Fibroblast of mammary gland (primary cell): ENCODE results near the gene GPX3.

Experiments
- DNase-seq: peaks from one replicate; pipeline ENCODE4 v3.0.0-alpha.2; 2010; ENCODE audit warnings: low read depth
- H3K4me3 ChIP-seq: 2 replicates; pipeline ENCODE4 v1.5.1; 2011; ENCODE audit warnings: low read depth, mild to moderate bottlenecking, low read length, moderate library complexity; ENCODE audit not compliant: control insufficient read depth
- TF ChIP-seq, protein P1 (sequence below): conservative IDR thresholded peaks from 2 replicates; pipeline ENCODE4 v1.5.1; 2011; ENCODE audit warnings: low read depth, low read length, inconsistent platforms; ENCODE audit not compliant: control insufficient read depth, insufficient read depth

GPX3 gene

DNA sequence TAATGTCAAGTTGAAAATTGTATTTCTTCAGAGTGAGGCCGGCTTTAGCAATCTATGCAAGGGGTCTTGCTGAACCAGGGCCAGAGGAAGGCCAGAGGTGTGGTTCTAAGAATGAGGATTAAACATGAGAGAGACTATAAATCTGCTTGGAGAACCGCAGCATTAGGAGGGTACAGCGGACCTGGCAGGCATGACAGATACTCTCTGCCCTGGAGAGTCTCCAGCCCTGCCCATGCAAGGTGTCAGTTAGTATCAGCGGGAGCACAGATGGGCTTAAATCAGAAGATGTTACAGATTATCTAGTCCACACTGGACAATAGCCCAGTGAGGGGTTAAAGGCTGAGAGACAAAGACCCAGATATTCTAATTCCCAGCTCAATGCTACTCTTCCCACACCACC, 11.5 kb upstream of the GPX3 start:
- DNase-seq, result no peak
- H3K4me3 ChIP-seq, result no peak overlapping the region
- TF ChIP-seq, protein P1, sequence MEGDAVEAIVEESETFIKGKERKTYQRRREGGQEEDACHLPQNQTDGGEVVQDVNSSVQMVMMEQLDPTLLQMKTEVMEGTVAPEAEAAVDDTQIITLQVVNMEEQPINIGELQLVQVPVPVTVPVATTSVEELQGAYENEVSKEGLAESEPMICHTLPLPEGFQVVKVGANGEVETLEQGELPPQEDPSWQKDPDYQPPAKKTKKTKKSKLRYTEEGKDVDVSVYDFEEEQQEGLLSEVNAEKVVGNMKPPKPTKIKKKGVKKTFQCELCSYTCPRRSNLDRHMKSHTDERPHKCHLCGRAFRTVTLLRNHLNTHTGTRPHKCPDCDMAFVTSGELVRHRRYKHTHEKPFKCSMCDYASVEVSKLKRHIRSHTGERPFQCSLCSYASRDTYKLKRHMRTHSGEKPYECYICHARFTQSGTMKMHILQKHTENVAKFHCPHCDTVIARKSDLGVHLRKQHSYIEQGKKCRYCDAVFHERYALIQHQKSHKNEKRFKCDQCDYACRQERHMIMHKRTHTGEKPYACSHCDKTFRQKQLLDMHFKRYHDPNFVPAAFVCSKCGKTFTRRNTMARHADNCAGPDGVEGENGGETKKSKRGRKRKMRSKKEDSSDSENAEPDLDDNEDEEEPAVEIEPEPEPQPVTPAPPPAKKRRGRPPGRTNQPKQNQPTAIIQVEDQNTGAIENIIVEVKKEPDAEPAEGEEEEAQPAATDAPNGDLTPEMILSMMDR, result no peak

DNA sequence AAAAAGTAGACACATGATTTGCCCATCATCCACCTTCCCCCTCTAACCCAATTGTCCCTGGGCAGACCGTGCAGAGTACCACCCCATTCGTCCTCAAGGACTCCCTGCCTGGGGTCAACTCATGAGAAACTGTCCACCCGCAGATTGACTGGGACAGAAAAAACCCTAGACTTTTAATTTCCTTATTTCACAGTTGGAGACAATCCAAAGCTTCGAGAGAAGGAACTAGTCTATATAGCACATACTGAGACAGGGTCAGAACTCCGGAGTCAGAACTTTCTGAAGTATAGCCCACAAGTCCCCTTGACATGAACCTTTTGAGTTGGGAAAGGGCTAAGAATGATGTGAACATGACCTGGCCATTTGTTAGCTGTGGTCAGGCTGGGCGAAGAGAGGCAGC, 7.5 kb upstream of the GPX3 start:
- TF ChIP-seq, protein P1, result no peak
- no peak overlapping the region for H3K4me3 ChIP-seq
- no peak for DNase-seq

DNA sequence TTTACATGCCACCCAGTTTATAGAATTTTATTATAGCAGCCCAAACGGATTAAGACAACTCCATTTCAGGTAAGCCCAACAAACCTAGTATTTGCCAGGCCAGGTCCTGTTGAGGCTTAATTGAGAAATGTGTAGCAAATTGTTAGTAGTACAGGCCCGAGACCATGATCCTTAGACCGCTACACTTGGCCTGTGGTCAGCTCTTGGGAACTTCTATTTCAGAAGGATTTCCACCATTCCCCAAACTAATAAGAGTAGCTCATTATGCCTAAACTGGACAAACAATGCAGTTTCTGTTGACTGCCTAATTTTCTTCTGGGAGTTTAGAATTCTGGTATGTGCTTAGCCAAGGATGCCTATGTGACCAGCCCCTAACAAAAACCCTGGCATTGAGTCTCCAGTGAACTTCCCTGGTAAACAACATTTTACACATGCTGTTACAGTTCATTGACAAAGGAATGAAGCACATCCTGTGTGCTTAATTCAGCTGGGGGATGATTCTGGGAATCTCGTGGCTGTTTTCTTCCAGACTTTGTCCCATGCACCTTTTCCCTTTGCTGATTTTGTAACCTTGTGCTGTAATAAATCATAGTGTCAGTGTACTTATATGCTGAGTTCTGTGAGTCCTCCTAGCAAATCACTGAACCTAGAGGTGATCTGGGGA, 5.6 kb upstream of the GPX3 start:
- peak; percentile 10 for DNase-seq
- TF ChIP-seq, protein P1, result no peak
- H3K4me3 ChIP-seq, result no peak overlapping the region

DNA sequence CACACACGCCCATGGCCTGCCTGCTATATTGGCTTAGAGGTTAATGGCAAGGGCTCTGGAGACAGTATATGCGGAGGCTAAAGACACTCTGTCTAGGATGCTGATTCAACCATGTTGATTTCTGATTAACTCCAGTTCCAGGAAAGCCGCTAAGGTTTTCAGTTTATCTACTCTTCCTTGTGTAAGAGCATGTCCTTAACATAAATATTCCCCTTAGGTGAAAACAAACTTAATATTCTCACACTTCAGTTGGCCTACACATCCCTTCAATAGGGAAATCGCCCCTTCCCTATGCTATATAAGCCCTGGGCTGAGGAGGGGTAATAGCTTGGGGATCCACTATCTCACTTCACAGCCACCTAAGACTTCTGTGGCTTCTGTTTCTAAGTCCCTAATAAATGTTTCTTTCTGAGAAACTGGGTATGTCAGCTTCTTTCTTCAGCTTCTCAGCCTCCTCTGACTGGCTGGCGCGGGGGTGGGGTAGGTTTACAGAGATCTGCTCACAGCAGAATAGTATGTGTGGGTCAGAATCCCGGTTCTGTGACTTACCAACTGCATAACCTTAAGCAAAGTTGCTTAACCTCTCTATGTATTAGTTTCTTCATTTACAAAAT, 4.3 kb upstream of the GPX3 start:
- DNase-seq, result no peak
- TF ChIP-seq, protein P1, result no peak

DNA sequence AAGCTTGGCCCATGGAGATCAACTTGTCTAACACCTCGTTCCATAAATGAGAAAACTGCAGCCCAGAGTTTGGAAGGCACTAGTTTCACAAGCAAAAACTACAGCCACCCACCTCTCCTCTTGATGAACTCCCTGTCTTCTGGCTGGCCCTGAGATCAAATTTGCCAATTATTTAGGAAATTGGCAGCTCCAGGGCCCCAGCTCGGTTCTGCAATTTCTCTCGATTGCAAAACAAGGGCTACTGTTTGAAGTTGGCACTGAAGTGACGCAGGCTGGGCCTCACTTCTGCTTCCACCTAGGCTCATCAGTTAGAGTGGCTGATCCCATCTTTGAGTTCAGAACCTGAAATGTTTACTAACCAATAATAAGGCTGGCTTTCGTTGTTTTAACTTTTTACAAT, 3.7 kb upstream of the GPX3 start:
- no peak overlapping the region for H3K4me3 ChIP-seq
- no peak for DNase-seq
- TF ChIP-seq, protein P1, result no peak

More for the DNA sequence above, 4.3 kb upstream of the GPX3 start:
- H3K4me3 ChIP-seq, result no peak overlapping the region

DNA sequence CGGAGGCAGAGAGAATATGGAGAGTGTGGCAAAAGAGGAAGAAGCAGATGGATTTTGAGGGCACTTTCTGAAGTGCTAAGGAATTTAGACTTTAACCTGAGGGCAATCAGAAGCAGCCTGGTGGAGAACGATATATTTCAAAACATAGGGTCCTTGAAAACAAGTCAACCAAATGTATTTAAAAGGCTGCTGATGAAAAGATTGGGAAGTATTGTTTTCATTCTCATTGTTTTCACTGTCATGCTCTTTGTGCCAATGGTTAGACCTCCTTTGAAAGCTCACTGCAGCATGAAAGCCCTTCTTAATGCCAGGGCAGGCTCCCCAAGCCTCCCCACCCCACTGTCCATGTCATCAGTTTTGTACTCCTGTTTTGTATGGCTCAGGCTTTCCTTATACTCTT, 2.5 kb upstream of the GPX3 start:
- TF ChIP-seq, protein P1, result no peak
- no peak for DNase-seq
- no peak overlapping the region for H3K4me3 ChIP-seq

- no peak for DNase-seq
- no peak overlapping the region for H3K4me3 ChIP-seq
- TF ChIP-seq, protein P1, result no peak
These were observed 1.5 kb upstream of the GPX3 start for GRCh38 chr5:151018846-151019245.
